ENCODE measurements around the gene MAPK8IP3. TPM values are rescaled to one million over a fixed set of nuclear protein-coding genes. Genes with fewer than 3 reads are reported as not detected.

Gene MAPK8IP3
- total RNA-seq, 1 experiment from 2014 or later, result 19.3 TPM

GRCh38 chr16:1763521-1764511 lies 57.8 kb downstream of the MAPK8IP3 start:
- no peak for DNase-seq (ENCODE audit: low read depth, low spot score)
- in situ Hi-C loops (cut with HindIII; ENCODE audit: low pct_unique_long_range_greater_than_20kb, low sequenced_read_pairs), result no loop called here

DNA sequence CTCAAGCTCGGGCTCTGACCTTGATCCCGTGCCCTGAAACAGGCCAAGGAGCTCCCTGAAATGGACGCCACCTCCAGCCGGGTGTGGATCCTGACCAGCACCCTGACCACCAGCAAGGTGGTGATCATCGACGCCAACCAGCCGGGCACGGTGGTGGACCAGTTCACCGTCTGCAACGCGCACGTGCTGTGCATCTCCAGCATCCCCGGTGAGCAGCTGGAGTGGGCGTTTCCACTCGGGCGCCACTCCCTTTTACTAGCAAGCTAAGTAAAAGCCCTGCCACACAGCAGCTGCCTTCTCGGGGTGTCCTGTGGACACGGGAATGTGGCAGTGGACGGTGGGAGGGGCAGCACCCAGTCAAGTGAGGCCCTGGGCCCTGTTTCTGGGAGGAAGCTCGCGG lies 59.0 kb downstream of the MAPK8IP3 start:
- in situ Hi-C loops (cut with HindIII; ENCODE audit: low pct_unique_long_range_greater_than_20kb, low sequenced_read_pairs), result no loop called here
- DNase-seq (ENCODE audit: low read depth, low spot score), result no peak

DNA sequence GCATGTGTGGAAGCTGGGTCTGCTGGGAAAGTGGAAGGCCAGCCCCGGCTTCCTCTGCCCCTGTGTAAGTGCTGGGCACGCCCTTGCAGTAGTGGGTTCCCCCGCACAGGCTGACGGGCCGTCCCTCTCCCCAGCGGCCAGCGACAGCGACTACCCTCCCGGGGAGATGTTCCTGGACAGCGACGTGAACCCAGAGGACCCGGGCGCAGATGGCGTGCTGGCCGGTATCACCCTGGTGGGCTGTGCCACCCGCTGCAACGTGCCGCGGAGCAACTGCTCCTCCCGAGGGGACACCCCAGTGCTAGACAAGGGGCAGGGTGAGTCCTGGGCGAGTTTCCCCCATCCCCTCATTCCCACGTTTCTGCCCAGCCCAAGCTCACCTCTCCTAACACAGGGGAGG lies 59.8 kb downstream of the MAPK8IP3 start:
- no peak for DNase-seq (ENCODE audit: low read depth, low spot score)
- in situ Hi-C loops (cut with HindIII; ENCODE audit: low pct_unique_long_range_greater_than_20kb, low sequenced_read_pairs), result no loop called here

DNA sequence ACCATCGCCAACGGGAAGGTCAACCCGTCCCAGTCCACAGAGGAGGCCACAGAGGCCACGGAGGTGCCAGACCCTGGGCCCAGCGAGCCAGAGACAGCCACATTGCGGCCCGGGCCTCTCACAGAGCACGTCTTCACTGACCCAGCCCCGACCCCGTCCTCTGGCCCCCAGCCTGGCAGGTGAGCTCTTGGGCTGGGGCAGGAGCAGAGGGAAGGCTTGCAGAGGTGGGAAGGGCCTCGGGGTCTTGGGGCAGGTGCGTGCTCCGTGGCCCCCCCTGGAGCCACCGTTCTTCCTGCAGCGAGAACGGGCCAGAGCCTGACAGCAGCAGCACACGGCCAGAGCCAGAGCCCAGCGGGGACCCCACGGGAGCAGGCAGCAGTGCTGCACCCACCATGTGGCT lies 60.2 kb downstream of the MAPK8IP3 start:
- DNase-seq (ENCODE audit: low read depth, low spot score), result no peak
- in situ Hi-C loops (cut with HindIII; ENCODE audit: low pct_unique_long_range_greater_than_20kb, low sequenced_read_pairs), result no loop called here

- DNase-seq (ENCODE audit: low read depth, low spot score), result no peak
- in situ Hi-C loops (cut with HindIII; ENCODE audit: low pct_unique_long_range_greater_than_20kb, low sequenced_read_pairs), result no loop called here
These were observed 60.7 kb downstream of the MAPK8IP3 start for GRCh38 chr16:1766701-1767100.

DNA sequence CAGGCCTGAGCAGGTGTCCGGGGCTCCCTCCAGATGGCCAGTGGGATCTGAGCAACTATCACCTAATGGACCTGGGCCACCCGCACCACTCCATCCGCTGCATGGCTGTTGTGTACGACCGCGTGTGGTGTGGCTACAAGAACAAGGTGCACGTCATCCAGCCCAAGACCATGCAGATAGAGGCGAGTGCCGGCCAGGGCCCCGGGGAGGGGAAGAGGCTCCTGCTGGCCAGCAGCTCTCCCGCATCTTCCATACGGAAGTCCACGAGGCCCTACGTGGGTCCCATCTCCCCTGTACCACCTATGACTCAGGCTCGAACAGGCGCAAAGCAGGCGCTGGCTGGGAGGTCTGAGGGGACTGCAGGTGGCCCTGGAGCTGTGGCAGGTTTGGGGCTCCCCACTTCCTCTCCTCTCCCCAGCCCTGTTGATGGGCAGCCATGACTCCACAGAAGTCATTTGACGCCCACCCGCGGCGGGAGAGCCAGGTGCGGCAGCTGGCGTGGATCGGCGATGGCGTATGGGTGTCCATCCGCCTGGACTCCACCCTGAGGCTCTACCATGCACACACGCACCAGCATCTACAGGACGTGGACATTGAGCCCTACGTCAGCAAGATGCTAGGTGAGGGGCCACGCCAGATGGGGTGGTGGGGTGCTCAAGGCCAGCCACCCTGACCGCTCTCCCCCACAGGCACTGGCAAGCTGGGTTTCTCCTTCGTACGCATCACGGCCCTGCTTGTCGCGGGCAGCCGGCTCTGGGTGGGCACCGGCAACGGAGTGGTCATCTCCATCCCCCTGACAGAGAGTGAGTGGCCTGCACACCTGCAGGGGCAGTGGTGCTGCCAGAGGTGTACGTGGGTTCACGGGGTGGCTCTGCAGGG lies 61.4 kb downstream of the MAPK8IP3 start:
- DNase-seq (ENCODE audit: low read depth, low spot score), result no peak
- in situ Hi-C loops (cut with HindIII; ENCODE audit: low pct_unique_long_range_greater_than_20kb, low sequenced_read_pairs), result no loop called here

DNA sequence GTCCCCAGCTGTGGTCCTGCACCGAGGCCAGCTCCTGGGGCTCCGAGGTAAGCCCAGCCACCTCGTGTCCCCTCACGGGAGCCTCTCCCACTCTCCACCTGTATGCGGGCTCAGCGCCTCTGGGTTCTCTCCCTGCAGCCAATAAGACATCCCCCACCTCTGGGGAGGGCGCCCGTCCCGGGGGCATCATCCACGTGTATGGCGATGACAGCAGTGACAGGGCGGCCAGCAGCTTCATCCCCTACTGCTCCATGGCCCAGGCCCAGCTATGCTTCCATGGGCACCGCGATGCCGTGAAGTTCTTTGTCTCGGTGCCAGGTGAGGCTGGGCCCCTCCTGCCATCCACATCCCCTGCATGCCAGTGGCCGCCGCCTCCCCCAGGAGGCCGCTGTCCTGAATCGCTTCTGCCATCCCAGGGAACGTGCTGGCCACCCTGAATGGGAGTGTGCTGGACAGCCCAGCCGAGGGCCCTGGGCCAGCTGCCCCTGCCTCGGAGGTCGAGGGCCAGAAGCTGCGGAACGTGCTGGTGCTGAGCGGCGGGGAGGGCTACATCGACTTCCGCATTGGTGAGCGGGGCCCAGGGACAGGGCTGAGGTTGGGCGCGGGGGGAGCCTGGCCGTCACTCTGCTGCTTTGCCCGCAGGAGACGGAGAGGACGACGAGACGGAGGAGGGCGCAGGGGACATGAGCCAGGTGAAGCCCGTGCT lies 62.2 kb downstream of the MAPK8IP3 start:
- in situ Hi-C loops (cut with HindIII; ENCODE audit: low pct_unique_long_range_greater_than_20kb, low sequenced_read_pairs), result no loop called here

GRCh38 chr16:1768767-1769401 lies 62.9 kb downstream of the MAPK8IP3 start:
- in situ Hi-C loops (cut with HindIII; ENCODE audit: low pct_unique_long_range_greater_than_20kb, low sequenced_read_pairs), result no loop called here
- no peak for DNase-seq (ENCODE audit: low read depth, low spot score)

More for the DNA sequence above, 62.2 kb downstream of the MAPK8IP3 start:
- no peak for DNase-seq (ENCODE audit: low read depth, low spot score)

DNA sequence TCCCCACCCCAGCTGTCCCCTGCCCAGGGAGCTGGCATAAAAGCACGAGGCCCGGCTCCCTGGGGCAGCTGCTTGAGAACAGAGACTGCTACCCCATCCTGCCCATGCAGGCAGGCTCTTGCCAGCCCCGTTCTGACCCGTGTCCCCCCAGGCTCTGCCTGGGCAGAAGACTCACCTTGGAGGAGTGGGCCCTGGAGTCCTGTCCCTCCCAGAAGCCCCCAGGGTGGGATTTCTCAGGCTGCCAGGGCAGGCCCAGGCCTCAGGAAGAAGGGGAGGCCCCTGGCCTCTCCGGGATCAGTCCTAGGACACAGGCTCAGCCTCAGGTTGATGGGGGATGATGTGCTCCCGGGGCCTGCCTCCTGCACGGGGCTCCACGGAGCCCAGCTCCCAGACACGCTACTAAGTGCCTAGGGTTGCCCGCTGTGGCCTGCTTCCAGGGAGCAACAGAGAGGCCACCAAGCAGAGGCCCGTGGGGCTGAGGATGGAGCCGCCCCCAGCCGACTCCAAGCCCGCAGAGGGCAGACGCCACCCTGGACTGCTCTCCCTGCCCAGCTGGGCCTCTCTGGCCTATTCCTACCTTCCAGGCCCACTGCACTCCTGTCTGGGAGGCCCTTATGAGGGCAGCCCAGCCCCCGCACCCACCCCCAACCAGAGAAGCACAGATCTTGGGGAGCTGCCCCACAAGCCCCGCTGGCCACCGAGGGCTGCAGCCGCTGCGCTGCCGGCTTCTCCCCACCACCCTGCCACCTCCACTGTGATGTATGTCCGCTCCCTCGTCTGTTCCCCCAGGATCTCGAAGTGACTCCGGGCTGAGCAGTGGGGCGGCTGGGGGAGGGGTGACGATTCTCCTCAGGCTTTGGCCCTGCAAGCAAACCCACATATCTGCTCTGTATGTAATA lies 63.7 kb downstream of the MAPK8IP3 start:
- DNase-seq (ENCODE audit: low read depth, low spot score), result no peak
- in situ Hi-C loops (cut with HindIII; ENCODE audit: low pct_unique_long_range_greater_than_20kb, low sequenced_read_pairs), result no loop called here

GRCh38 chr16:1770328-1771187 lies 64.6 kb downstream of the MAPK8IP3 start:
- DNase-seq (ENCODE audit: low read depth, low spot score), result no peak
- in situ Hi-C loops (cut with HindIII; ENCODE audit: low pct_unique_long_range_greater_than_20kb, low sequenced_read_pairs), result no loop called here

DNA sequence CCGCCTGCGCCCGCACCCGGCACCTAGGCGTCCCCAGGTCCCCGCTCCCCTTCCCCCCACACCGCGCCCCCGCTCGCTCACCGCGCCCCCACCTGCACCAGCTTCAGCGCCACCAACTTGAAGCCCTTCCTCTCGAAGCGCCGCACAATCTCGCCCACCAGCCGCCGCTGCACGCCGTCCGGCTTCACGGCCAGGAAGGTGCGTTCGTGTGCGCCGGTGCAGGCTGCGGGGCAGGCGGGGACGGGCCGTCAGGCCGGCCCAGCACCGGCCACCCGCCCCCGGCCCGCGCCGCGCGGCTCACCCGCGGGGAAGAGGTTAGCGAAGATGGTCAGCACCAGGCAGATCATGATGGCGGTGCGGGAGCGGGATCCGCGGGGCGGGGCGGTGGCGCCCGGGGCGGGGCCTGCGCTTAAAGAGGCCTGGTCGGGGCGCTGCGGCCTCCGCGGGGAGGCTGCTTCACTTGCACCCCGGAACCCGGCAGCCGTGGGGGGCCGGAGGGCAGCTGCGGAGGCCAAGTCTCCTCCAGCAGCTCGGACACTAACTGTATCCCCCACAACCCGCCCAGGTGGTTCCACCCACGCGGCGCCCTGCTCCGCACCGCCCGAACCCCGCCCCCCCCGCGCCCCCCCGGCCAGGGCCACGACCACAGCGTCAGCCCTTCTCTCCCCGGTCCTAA lies 65.3 kb downstream of the MAPK8IP3 start, which contains the start of gene NME3:
NME3 (minus strand) TSS at position 356 of the 676 bp plus-strand sequence; CDS start at position 347, 9 bp downstream.
- in situ Hi-C loops (cut with HindIII; ENCODE audit: low pct_unique_long_range_greater_than_20kb, low sequenced_read_pairs), result no loop called here
- peak; percentile 54 for DNase-seq (ENCODE audit: low read depth, low spot score)

GRCh38 chr16:1771864-1772361 lies 65.9 kb downstream of the MAPK8IP3 start:
- no peak for DNase-seq (ENCODE audit: low read depth, low spot score)
- in situ Hi-C loops (cut with HindIII; ENCODE audit: low pct_unique_long_range_greater_than_20kb, low sequenced_read_pairs), result no loop called here

DNA sequence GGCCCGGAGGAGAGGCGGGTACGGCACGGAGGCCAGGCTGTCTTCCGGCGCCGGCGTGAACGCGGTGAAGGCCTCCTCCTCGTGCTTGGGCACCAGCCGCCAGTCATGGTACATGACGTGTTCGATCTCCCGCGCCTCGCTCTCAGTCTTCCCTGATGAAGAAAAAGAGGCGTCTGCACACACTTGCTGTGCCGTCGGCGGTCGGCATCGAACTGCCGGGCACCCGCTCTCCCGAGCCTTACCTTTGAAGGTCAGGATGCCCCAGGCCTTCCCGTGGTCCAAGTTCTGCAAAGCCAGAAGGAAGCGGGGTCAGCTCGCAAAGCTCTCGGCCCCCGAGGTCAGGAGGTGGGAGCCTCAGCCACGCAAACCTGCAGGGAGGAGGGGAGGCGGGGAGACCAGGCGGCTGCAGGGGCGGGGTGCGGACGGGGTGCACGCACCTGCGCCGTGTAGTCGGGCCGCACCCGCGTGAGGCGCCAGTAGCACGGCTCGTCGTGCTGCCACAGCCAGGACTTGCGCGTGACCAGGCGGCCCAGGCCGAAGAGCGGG lies 66.4 kb downstream of the MAPK8IP3 start, which contains the start of gene EME2:
EME2 (plus strand) TSS at position 449 of the 546 bp plus-strand sequence. CDS start 418 bp downstream, outside the sequence.
- in situ Hi-C loops (cut with HindIII; ENCODE audit: low pct_unique_long_range_greater_than_20kb, low sequenced_read_pairs), result no loop called here
- DNase-seq (ENCODE audit: low read depth, low spot score), result no peak

GRCh38 chr16:1772908-1773702 lies 67.1 kb downstream of the MAPK8IP3 start, which contains the start of gene MRPS34:
Gene MRPS34 (minus strand): TSS chr16:1773134. CDS start chr16:1773119, 15 bp downstream.
- in situ Hi-C loops (cut with HindIII; ENCODE audit: low pct_unique_long_range_greater_than_20kb, low sequenced_read_pairs), result no loop called here
- peak; percentile 77 for DNase-seq (ENCODE audit: low read depth, low spot score)
